ENCODE results near the gene TAB3.

Gene TAB3
- 33.5 to 33.7 reads per million in 2 donors for total RNA-seq

GRCh38 chrX:30889147-30890140, at the start of gene TAB3:
Gene TAB3, minus strand, starts transcription at chrX:30889254. Its CDS starts 29,666 bp downstream, at chrX:30859588.
- DNase-seq, result peak; percentile 82

DNA sequence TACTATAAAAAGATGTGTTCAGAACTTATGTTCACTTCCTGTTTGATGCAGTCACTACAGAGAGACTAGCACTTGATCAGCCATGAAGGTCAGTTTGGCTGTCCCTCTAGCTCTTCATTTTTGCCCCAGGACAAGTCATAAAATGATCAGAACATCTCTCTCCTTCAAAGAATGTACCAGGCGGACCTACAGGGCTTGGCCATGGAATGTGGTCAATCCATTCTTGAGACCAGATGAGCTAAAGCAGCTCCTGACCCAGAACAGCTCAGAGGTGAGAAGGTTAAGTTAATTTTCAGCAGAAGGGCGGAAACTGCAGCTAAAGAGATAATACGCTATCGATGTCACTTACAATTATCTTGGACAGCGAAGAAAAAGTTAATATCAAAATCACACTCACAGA, 49.2 kb upstream of the TAB3 start:
- no peak for DNase-seq

GRCh38 chrX:30935985-30936384, 46.9 kb upstream of the TAB3 start:
- no peak for DNase-seq

DNA sequence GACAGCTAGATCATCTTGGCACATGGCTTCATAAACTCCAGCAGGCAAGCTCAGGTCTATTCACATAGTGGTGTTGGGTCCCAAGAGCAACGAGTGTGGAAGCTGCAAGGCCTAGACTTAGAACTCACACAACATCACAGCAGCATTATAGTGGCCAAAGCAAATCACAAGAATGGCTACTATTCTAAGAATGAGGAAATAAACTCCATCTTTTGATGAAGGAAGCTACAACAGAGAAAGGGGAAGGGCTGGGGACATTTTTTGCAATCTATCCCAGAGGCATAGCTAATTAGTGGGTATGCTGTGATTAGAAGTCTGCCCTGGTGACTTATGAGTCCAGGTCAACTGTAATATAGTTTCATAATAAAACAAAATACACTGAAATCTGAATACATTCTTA, 42.9 kb upstream of the TAB3 start:
- DNase-seq, result no peak

GRCh38 chrX:30930679-30931078, 41.6 kb upstream of the TAB3 start:
- DNase-seq, result no peak

DNA sequence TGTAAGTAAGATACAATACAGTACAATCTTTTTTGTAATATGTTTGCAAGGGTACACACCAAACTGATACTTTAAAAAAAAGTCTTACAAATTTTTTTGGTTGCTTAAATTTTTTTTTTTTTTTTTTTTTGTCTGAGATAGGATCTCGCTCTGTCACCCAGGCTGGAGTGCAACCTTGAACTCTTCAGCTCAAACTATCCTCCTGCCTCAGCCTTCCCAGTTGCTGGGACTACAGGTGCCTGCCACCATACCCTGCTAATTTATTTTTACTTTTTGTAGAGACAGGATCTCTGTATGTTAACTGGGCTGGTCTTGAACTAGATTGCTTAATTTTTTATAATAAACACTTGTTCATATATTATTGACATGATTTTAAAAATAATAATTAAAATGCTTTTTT, 41.1 kb upstream of the TAB3 start:
- no peak for DNase-seq

- no peak for DNase-seq
Observed at GRCh38 chrX:30920271-30920670, 31.2 kb upstream of the TAB3 start.

GRCh38 chrX:30918480-30918879, 29.4 kb upstream of the TAB3 start:
- DNase-seq, result no peak

DNA sequence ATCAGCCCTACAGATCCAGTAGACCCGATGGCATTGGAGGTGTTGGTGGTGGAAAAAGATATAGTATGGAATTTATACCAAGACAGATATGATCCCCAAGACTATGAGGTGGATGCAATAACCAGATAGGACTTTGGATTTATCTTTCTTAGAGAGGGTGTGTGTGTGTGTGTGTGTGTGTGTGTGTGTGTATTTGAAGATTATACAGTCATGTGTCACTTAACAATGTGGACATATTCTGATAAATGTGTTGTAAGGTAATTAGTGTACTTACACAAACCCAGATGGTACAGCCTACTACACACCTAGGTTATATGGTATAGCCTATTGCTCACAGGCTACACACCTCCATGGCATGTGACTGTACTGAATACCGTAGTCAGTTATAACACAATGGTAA, 24.4 kb upstream of the TAB3 start:
- DNase-seq, result no peak

DNA sequence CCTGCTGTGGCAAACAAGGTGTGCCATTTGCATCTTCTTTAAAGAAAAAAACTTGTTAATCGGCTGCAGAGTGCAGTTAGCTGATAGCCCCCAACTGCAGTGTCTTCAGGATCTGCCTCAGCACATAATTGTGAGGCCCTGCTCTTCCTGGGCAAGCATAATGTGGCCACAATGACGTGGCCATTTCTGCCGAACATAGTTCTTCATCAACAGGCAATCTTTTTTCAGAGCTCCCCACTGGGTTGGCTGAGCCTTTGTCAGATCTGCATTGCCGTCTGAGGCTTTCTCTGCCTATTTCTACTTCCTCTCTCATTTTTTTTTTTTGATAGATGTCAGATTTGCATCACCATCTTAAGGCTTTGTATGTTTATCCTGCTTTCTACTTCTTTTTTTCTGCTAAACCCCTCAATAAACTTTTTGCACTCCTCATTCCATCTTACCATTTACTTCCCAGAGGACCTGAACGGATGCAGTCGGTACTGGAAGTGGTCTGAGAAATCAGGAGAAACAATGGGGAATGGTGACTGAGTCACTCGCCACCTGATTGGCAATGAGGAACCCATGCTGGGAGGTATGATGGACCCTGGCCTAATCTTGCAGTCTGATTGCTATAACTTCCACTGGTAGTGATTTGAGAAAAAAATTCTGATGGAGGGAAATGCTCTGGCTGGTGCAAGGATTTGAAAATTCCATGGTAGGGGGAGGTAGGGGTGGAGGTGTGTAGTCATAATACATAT, 21.2 kb upstream of the TAB3 start:
- no peak for DNase-seq

DNA sequence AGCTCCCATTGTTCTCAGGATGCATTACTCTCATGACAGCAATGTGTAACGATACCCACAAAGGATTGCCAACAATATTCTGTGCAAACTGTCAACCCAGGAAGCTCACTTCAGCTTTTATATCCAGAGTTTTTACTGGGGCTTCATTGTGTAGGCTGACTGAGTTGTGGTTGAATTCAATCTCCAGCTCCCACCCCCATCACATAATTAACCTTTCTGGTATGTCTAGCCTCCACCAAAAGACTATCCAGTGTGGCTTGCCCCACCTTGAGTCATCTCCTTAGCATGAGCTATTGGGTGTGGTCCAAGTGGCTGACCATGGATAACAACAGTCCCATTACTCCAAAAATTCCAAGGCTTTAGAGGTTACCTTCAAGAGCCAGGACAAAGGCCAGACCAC, 17.7 kb upstream of the TAB3 start:
- DNase-seq, result no peak

- no peak for DNase-seq
Observed at GRCh38 chrX:30905321-30905720, 16.3 kb upstream of the TAB3 start.

GRCh38 chrX:30904632-30905031, 15.6 kb upstream of the TAB3 start:
- no peak for DNase-seq

DNA sequence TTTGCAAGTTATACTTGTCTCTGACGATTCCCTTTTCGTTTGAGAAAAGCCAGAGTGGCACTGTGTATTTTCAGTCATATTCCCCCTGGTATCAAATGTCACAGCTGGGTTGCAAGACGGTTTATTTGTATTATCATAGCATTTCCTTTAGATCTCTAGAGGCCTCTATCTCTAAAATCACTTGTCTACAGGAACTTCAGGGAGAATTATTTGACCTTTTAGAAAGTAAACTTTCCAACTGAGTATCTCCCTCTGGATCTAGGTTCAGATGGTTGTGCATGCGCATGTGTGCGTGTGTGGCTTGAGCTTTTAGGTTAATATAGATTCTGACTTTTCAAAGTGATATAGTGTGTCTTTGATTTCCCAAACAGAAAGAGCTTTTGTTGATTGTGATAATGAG, 15.1 kb upstream of the TAB3 start:
- DNase-seq, result no peak

DNA sequence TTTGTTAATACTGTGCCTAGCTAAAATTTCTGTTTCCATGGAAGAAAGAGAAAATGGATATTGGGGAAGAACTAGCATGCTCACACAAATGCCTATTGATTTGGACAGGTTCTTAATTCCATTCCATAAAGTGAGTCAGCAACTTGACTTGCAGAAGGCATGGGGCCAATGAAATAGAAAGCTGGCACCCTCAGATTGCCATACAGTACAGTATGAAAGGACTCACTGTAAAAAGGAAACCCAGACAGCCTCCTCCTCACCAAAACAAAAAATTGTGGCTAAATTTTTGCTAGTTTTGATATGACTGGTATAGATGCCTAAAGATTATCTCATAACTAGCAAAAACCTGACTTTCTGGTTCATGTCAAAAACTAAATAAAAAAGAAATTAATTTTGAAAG, 11.2 kb upstream of the TAB3 start:
- no peak for DNase-seq

GRCh38 chrX:30898886-30899285, 9.8 kb upstream of the TAB3 start:
- DNase-seq, result no peak

GRCh38 chrX:30895370-30895769, 6.3 kb upstream of the TAB3 start:
- no peak for DNase-seq

GRCh38 chrX:30893206-30893605, 4.2 kb upstream of the TAB3 start:
- no peak for DNase-seq

DNA sequence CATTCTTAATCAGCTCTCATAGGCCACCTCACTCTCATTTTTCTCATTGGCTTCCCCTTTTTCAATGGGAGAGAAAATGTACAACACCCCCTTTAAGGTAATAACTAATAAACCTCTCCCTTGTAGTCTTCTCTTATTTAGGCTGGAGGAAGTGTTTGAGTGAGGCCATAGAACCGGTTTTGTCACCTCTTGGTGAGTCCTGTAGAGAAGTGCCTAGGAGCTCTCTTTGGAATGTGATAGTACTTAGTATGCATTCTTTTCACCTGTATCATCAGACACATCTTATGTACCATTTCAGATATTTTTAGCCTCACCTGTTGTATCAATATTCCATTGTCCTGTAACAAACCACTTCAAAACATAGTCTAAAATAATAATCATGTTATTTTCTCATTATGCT, 3.5 kb upstream of the TAB3 start:
- DNase-seq, result no peak

DNA sequence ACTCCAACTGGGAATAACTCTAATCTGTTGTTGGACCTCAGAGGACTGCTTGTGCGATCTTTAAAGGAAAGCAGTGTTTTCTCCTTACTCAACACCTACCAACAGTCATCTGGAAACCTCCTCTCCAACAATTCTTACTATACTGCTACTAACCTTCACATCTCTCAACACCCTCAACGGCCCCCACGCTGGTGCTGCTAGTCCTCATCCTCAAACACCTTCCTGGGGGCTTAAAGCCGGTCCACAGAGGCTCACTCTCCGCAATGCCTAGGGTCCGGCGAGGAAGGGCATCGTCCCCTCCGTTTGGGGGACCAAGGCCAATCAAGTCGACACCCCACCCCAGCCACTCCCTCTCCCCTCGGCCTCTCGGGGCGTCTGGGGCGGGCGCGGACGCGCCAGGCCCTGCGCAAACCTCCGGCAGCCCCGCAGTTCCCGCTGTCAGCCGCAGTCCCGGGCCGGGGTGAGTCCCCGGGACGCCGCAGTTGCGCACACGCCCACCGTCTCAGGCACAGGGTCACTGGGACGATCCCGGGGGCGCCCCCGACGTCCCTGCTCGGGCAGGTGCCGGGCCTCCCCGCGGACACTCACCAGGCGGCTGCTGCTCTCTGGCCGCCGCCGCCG, 418 bp downstream of the TAB3 start:
- DNase-seq, result peak; percentile 53

GRCh38 chrX:30887721-30888120, 1.3 kb downstream of the TAB3 start:
- DNase-seq, result no peak

DNA sequence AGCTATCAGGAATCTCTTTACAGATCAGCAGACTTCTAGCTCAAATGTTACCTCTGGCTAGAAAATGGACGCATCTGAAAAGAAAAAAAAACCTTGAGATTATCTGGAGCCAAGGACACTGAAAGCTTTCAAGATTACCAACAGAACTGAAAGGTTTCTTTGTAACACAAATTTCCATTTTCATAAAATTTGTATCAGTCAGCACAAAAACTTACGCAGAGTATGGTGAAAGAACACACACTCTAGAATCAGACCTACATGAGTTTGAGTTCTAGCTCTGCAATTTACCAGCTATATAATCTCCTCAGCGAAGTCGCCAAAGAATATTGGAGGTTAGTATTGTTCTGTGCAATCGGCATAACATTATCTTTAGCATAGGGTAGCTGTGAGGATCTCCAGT, 1.8 kb downstream of the TAB3 start:
- DNase-seq, result no peak

DNA sequence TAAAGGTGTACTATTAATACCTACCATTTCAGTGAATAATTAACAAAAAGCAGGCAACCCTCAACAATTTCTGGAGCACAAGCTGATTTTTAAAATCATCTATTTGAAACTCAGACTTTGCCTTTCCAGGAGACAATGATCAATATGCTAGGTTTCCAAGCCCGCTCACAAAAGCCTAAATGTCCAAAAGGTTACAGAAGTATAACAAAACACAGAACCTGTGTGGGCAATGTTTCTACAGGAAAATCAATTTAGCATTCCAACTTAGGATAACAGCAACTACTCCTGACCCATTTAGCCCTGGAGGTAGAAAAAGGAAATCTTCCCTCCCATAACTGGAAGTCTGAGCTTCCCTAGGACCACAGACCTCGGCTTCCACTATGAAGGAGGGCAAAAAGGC, 3.9 kb downstream of the TAB3 start:
- DNase-seq, result no peak

DNA sequence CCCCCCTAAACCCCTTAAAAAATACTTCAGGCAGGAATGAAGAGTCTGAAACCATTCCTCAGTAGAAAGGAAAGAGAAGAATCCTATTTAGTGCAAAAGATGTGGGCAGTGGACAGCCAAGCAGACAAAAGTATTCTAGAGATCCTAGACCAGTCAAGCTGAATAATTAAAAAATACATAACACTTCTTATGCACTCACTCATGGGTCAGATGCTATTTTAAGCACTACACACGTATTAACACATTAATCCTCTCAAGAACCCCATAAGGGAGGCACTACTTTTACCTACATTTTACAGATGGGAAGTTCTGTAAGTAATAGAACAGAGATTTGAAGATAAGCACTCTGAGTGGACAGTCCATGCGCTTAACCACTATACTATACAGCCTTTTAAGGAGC, 5.9 kb downstream of the TAB3 start:
- DNase-seq, result no peak
